DOHH2 (cell line): ENCODE measurements around the gene ZPBP.

ENCODE experiments used
- H3F3A ChIP-seq: fragments of 200-600 bp; sonication (generic), shearing (Covaris generic); 2 replicates; pipeline ENCODE4 v1.6.0; 2016; ENCODE audit warnings: antibody characterized with exemption, mild to moderate bottlenecking; ENCODE audit not compliant: control insufficient read depth, insufficient read depth
- H3K27ac ChIP-seq: fragments of 200-600 bp; sonication (generic); 2 replicates; pipeline ENCODE4 v1.5.1; 2014; ENCODE audit warnings: low read depth, mild to moderate bottlenecking, low read length, moderate library complexity
- H3K27me3 ChIP-seq: fragments of 200-600 bp; sonication (generic); 2 replicates; pipeline ENCODE4 v1.6.1; 2014; ENCODE audit warnings: mild to moderate bottlenecking, low read length, mixed read lengths; ENCODE audit not compliant: control insufficient read depth
- H3K36me3 ChIP-seq: fragments of 200-600 bp; sonication (generic); 2 replicates; pipeline ENCODE4 v1.6.1; 2014; ENCODE audit warnings: mild to moderate bottlenecking, low read length, moderate library complexity, mixed read lengths; ENCODE audit not compliant: control insufficient read depth
- H3K4me1 ChIP-seq: fragments of 200-600 bp; sonication (generic); 2 replicates; pipeline ENCODE4 v1.6.1; 2014; ENCODE audit warnings: mild to moderate bottlenecking, low read length, mixed read lengths; ENCODE audit not compliant: control insufficient read depth
- H3K4me2 ChIP-seq: fragments of 200-600 bp; sonication (generic); 2 replicates; pipeline ENCODE4 v1.6.0; 2014; ENCODE audit warnings: mild to moderate bottlenecking, low read length, moderate library complexity
- H3K4me3 ChIP-seq: fragments of 200-600 bp; sonication (generic); 2 replicates; pipeline ENCODE4 v1.5.1; 2014; ENCODE audit warnings: mild to moderate bottlenecking, low read length, mixed read lengths
- H3K79me2 ChIP-seq: fragments of 200-600 bp; sonication (generic); 2 replicates; pipeline ENCODE4 v1.6.1; 2014; ENCODE audit warnings: mild to moderate bottlenecking, low read length, mixed read lengths; ENCODE audit not compliant: control insufficient read depth
- H3K9me2 ChIP-seq: fragments of 200-600 bp; sonication (generic); replicated peaks from 2 replicates; pipeline ENCODE4 v1.6.1; 2014; ENCODE audit warnings: mild to moderate bottlenecking, low read length, mixed read lengths; ENCODE audit not compliant: control insufficient read depth
- H3K9me3 ChIP-seq: fragments of 200-600 bp; sonication (generic); 2 replicates; pipeline ENCODE4 v1.6.1; 2014; ENCODE audit warnings: antibody characterized with exemption, low read length, mixed read lengths; ENCODE audit not compliant: control insufficient read depth, insufficient read depth
- H4K20me1 ChIP-seq: fragments of 200-600 bp; sonication (generic); 2 replicates; pipeline ENCODE4 v1.6.0; 2014; ENCODE audit warnings: low read depth, mild to moderate bottlenecking, antibody characterized with exemption, low read length, moderate library complexity; ENCODE audit not compliant: control insufficient read depth, insufficient read depth
- CTCF ChIP-seq: fragments of 200-600 bp; sonication (generic); IDR thresholded peaks from one replicate; pipeline ENCODE4 v1.5.1; 2014; ENCODE audit warnings: antibody characterized with exemption, mild to moderate bottlenecking, low read depth, low read length; ENCODE audit not compliant: poor library complexity, severe bottlenecking
- EZH2phosphoT487 ChIP-seq: fragments of 200-600 bp; sonication (generic); IDR thresholded peaks from 2 replicates; pipeline ENCODE4 v1.6.1; 2017; ENCODE audit warnings: borderline replicate concordance, mild to moderate bottlenecking, antibody characterized with exemption, low read length, moderate library complexity, mixed read lengths

ZPBP gene

GRCh38 chr7:50112250-50112649, 19.2 kb upstream of the ZPBP start:
- Histone ChIP-seq H3K4me2 (no peak overlapping the region), H3K36me3 (no peaks in the 10 kb centered on the region), H3K27me3 (peaks cover 17% of the 10 kb centered on the region), H3K4me1 (0 out of 2 replicates have a peak, but pooled peaks cover 3% of the 10 kb centered on the region), H3K4me3 (no peak overlapping the region), H4K20me1 (no peaks in the 10 kb centered on the region), H3F3A (no peaks in the 10 kb centered on the region), H3K9me2 (no peaks in the 10 kb centered on the region), H3K27ac (no peak overlapping the region), H3K79me2 (no peaks in the 10 kb centered on the region), H3K9me3 (peaks cover 7% of the 10 kb centered on the region)
- no peak for TF ChIP-seq EZH2phosphoT487

- H4K20me1 ChIP-seq: no peaks in the 10 kb centered on the region
- H3K27ac ChIP-seq: no peak overlapping the region
- no peaks in the 10 kb centered on the region for H3K79me2 ChIP-seq
- H3K9me3 ChIP-seq: no peaks in the 10 kb centered on the region
- no peaks in the 10 kb centered on the region for H3K4me1 ChIP-seq
- H3K4me2 ChIP-seq: no peak overlapping the region
- H3K36me3 ChIP-seq: no peaks in the 10 kb centered on the region
- TF ChIP-seq EZH2phosphoT487 (no peak), CTCF (no peak)
- H3K27me3 ChIP-seq: peaks cover 2% of the 10 kb centered on the region; the same call in 1 of the 2 replicates
- H3K4me3 ChIP-seq: no peak overlapping the region
- H3K9me2 ChIP-seq: no peaks in the 10 kb centered on the region
- no peaks in the 10 kb centered on the region for H3F3A ChIP-seq
Observed at GRCh38 chr7:50101873-50102272, 8.8 kb upstream of the ZPBP start.

- H3K27ac ChIP-seq: no peak overlapping the region
- no peaks in the 10 kb centered on the region for H3K36me3 ChIP-seq
- no peaks in the 10 kb centered on the region for H3K9me3 ChIP-seq
- peaks cover 2% of the 10 kb centered on the region; the same call in 1 of the 2 replicates for H3K27me3 ChIP-seq
- no peak for TF ChIP-seq CTCF
- TF ChIP-seq EZH2phosphoT487: no peak
- peaks cover 30% of the 10 kb centered on the region for H3K4me1 ChIP-seq
- H3F3A ChIP-seq: peaks cover 13% of the 10 kb centered on the region
- H3K4me2 ChIP-seq: no peak overlapping the region
- no peaks in the 10 kb centered on the region for H3K79me2 ChIP-seq
- no peaks in the 10 kb centered on the region for H3K9me2 ChIP-seq
- no peaks in the 10 kb centered on the region for H4K20me1 ChIP-seq
- no peak overlapping the region for H3K4me3 ChIP-seq
Observed at GRCh38 chr7:50095634-50096033, 2.6 kb upstream of the ZPBP start.

GRCh38 chr7:50088463-50089129, 4.5 kb downstream of the ZPBP start:
- no peaks in the 10 kb centered on the region for H3K79me2 ChIP-seq
- H3K9me2 ChIP-seq: no peaks in the 10 kb centered on the region
- H3K27ac ChIP-seq: no peak overlapping the region
- no peaks in the 10 kb centered on the region for H3K9me3 ChIP-seq
- H3K4me1 ChIP-seq: peaks cover 18% of the 10 kb centered on the region
- peaks cover 2% of the 10 kb centered on the region; the same call in 1 of the 2 replicates for H3F3A ChIP-seq
- TF ChIP-seq EZH2phosphoT487: no peak
- TF ChIP-seq CTCF: no peak
- no peak overlapping the region for H3K4me2 ChIP-seq
- no peak overlapping the region for H3K4me3 ChIP-seq
- H3K27me3 ChIP-seq: peaks cover 3% of the 10 kb centered on the region
- no peaks in the 10 kb centered on the region for H4K20me1 ChIP-seq
- H3K36me3 ChIP-seq: no peaks in the 10 kb centered on the region
